Fibroblast of the conjunctiva (primary cell): Measurements from ENCODE around the gene QSER1.
A peak's percentile ranks its signal among the peaks of the same experiment; 100 is the strongest.

ENCODE experiments used
- DNase-seq: peaks from one replicate; pipeline ENCODE4 v3.0.0-alpha.2; 2010; ENCODE audit warnings: low read depth

The QSER1 gene

GRCh38 chr11:32890843-32891656, 1.6 kb upstream of the QSER1 start:
- no peak for DNase-seq

- DNase-seq: no peak
These were observed 805 bp upstream of the QSER1 start for GRCh38 chr11:32891657-32892354.

GRCh38 chr11:32893093-32893342, 407 bp downstream of the QSER1 start:
- no peak for DNase-seq

GRCh38 chr11:32893343-32894148, 935 bp downstream of the QSER1 start:
- DNase-seq: no peak

DNA sequence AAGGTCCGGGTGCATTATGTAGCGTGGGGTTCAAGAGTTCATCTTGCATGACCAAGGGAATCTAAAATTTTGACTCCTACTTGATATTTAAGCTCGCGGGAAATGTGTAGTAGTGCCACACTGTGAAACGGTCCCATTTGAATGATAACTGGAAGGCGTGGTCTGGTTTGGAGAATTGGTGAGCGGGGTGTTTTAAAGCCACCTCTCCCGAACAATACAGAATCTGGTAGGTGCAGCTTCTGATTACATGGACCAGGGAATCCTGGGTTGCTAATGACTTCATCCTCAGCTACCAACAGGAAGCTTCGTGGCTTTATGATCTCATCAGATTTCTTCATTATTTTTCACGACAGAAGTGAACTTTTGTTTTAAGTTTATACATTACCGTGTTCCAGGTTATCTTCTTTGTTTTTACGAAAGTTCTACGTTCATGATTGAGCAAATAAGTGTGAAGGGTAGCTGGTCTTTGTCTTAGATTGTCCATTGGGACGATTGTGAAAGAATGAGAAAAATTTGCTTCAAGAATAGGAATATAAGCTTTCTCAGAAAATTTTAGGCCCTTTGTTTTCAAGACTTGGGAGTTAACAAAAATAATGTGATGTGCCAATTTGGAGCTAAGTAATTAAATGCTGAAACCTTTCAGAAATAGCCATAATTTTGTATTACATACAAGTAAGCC, 1.7 kb downstream of the QSER1 start:
- peak; percentile 67 for DNase-seq

DNA sequence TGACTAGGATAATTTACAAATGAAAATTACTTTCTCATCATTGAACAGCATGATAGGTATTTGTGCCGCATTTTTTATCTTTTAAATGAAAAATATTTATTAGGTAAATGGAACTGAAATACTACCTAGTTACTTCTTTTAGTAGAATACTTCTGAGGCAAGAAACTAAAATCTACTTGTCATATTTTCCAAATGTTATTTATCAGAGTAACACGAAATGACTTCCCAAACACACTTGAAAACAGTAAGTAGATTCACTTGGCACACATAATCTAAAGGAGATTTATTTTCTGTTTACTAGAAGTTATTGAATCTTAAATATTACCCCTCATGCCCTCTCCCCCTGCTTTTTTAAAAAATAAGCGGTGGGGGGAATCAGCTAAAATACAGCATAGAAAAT, 2.3 kb downstream of the QSER1 start:
- no peak for DNase-seq

DNA sequence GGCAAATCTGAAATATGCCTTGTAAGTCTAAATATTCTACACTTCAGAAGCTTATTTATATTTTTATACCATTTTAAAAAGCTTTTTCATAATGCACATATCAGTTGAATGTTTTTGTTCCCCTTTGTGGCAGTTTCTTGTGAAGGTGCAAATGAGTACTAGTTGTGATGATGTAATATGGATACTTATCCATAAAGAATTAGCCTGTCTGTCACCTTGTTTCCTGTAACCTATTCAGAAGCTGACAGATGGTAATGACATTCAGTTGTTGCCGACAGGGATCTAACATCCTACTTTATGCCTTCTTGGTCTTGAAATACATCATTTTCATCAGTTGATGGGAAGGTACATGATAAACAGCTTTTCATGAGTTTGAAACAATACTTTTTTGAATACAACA, 2.9 kb downstream of the QSER1 start:
- DNase-seq: no peak

DNA sequence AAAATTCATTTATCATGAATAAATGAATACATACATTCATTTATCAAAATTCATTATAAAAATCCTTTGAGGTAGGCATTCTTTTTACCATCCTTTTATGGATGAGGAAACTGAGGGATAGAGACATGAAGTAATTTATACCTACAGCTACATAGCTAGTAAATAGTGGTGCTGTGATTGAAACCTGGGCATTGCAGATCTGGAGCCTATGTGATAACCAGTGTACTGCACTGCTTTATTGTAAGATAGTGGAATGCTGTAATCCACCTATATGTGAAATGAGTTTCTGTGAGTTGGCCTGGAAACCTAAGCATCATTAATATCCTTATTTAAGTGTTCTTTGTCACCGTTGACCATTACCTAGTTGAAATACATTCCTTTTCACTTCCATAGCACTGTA, 4.5 kb downstream of the QSER1 start:
- DNase-seq: no peak

- DNase-seq: no peak
These were observed 6.8 kb downstream of the QSER1 start for GRCh38 chr11:32899438-32899837.

- no peak for DNase-seq
These were observed 9.6 kb downstream of the QSER1 start for GRCh38 chr11:32902089-32902665.

DNA sequence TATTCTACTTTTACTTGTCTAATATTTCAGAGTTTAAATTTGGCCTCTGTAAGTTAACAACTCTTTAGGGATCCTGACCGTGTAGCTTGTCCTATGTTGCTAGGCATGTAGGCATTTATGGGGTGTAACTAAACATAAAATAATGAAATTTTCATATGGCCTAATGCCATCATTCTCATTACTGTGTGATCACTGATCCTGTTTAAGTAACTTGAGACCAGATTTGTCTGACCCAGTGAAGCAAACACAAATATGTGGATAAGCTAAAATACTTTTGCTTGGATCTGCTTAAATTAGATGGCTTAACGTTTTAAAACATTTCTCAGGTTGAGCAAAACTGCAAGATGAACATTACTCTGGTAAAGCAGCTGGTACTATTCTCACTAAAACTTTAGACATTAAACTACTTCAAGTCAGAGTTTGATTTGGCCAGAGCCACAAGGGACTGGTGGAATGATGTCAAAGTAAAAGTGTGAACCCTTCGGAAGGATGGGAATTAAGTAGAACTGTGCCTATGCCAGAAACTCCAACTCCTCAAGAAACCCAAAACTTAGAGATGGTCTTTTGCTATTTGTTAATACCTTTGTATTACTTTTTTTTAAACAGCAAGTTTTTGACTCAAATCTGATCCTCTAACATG, 12.5 kb downstream of the QSER1 start:
- DNase-seq: no peak

DNA sequence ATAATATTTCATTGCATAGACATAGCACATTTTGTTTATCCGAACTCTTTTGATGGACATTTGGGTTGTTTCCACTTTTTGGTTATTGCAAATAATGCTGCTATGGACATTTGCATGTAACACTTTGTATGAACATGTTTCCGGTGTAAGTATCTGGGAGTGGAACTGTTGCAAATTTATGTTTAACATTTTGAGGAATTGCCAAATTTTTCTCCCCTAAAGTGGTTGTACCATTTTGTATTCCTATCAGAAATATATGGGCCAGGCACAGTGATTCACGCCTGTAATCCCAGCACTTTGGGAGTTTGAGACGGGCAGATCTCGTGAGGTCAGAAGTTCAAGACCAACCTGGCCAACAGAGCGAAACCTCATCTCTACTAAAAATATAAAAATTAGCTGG, 16.0 kb downstream of the QSER1 start:
- DNase-seq: no peak

DNA sequence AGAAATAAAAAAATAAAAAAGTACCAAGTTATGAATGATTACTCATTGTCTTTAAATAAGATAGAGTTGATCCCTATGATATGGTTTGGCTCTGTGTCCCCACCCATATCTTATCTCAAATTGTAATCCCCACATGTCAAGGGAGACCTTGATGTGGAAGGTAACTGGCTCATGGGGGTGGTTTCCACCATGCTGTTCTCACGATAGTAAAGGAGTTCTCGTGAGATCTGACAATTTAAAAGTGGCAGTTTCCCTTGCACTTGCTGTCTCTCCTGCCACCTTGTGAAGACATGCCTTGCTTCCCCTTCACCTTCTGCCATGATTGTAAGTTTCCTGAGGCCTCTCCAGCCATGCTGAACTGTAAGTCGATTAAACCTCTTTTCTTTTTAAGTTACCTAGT, 18.8 kb downstream of the QSER1 start:
- DNase-seq: no peak

DNA sequence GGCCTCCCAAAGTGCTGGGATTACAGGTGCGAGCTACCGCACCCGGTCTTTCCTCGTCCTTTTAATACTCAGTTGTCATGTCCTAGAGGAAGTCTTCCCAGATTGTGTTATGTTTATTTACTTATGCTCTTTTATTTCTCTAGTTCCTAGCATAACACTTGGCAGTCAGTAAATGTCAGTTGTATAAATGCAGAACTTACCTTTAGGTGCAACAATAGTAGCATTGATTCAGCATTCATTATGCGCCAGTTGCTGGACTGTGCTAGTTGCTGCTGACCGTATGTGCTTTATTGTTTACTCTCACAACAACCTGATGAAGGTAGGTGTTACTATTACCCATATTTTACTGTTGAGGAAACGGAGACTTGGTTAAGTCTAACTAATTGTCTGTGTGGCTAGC, 20.8 kb downstream of the QSER1 start:
- no peak for DNase-seq

GRCh38 chr11:32916361-32916760, 23.8 kb downstream of the QSER1 start:
- DNase-seq: no peak

GRCh38 chr11:32916994-32917393, 24.4 kb downstream of the QSER1 start:
- DNase-seq: no peak

DNA sequence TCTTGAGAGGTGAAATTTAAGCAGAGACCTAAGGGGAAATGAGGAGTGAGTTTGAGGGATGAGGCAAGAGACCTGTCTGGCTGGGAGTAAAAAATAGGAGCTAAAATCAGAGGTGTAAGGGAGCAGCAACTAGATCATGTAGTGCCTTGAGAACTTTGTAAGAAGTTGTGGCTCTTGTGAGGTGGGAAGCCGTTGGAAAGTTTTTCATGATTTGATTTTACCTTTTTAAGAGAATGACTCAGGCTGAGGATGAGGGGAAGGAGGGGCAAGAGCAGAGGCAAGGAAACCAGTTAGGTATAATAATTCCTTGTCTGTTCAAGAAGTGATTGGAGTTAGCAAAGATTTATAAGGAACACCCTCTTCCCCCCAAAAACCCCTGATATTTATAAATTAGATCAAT, 25.8 kb downstream of the QSER1 start:
- DNase-seq: no peak

- DNase-seq: no peak
These were observed 26.7 kb downstream of the QSER1 start for GRCh38 chr11:32919338-32919737.

- no peak for DNase-seq
These were observed 28.0 kb downstream of the QSER1 start for GRCh38 chr11:32920570-32920969.

DNA sequence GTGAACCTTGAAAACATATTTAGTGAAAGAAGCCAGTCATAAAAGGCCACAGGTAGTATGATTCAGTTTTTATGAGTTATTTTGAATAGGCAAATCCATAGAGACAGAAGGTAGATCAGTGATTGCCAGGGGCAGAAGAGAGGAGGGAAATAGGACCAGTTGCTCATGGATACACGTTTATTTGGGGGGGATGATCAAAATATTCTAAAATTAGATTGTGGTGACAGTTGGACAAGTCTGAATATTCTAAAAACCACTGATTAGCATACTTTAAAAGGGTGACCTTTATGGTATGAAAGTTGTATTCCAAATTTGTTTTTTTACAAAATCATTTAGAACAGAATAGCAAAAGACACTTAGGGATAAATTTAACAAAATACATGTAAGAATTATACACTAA, 28.6 kb downstream of the QSER1 start:
- DNase-seq: no peak

DNA sequence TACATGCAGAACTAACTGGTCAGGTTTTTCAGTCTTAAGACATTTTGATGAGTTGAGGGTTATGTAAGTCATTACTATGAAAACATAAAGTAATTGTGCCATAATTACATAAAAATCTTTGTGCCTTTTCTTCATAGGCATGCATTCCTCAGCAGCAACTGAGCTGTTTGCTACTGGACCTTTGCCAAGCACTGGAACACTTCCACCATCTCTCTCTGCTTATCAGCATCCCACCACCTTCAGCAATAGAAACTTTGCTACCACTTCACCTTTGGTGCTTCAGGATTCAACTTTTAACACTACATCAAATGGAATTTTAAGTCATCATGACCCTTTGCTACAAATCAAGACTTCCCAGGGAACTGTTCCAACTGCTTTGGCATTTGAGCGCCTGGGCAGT, 39.0 kb downstream of the QSER1 start:
- no peak for DNase-seq

DNA sequence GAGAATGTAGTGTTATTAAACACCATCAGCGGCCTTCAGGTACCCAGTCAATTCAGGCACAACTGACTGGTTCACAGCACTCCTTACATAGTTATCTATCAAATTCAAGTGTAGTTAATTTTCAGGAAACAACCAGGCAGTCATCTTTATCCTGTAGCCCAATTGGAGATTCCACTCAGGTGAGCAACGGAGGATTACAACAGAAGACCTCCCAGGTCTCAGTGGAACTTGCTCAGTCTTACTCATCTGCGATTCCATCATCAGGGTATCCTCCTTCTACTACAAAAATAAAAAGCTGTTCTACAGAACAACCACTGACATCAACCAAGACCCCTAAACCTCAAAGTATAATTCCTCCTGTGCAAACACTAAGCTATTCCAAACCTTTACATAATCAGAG, 39.6 kb downstream of the QSER1 start:
- no peak for DNase-seq
